ENCODE measurements around the gene WARS2.

WARS2 gene

DNA sequence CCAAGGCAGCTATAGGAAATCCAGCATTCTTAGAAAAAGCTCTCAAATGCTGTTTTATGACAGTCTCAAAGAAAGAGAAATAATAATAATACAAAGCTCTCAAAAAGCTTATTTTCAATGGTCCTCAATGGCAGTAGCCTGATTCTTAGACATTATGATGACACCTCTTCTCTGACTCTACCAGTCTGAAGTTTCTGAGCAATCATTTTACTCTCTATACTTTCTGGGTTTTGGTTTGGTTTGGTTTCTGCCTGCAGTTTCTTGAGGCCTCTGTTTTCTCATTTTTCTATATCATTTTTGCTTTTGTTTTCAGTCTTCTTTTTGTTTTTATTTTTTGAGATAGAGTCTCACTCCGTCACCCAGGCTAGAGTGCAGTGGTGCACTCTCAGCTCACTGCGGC lies 102.1 kb downstream of the WARS2 start:
- H3K4me3 ChIP-seq (ENCODE audit: low read length in 2 of 2): no peak overlapping the region
- no peak overlapping the region for H4K91ac ChIP-seq (ENCODE audit: low read depth, low read length, poor library complexity)
- no peak overlapping the region for H3K23ac ChIP-seq (ENCODE audit: low read depth, low read length, poor library complexity)
- no peak overlapping the region for H2BK5ac ChIP-seq (ENCODE audit: low read length)
- no peak overlapping the region for H2BK12ac ChIP-seq (ENCODE audit: low read length)
- no peak for DNase-seq (ENCODE audit: low spot score)
- H3K4me1 ChIP-seq (ENCODE audit: control insufficient read depth in 2 of 2, insufficient read depth in 1 of 2, low read depth in 1 of 2, low read length in 2 of 2): no peaks in the 10 kb centered on the region
- H3K36me3 ChIP-seq (replicated peaks in 1 of 2; ENCODE audit: control insufficient read depth in 2 of 2, insufficient read depth in 2 of 2, low read length in 2 of 2): no peaks in the 10 kb centered on the region
- H3K27ac ChIP-seq (replicated peaks; ENCODE audit: low read length): no peak overlapping the region
- WGBS, 2 donors (ENCODE audit: extremely low coverage in 2 of 2, insufficient read length in 2 of 2, insufficient replicate concordance in 1 of 2): no CpG with 5 or more reads among the region's 2 CpGs
- H3K9me3 ChIP-seq (replicated peaks in 1 of 2; ENCODE audit: control insufficient read depth in 2 of 2, insufficient read depth in 1 of 2, low read depth in 1 of 2, low read length in 2 of 2): no peaks in the 10 kb centered on the region
- H2AK5ac ChIP-seq (ENCODE audit: low read depth, low read length): no peak overlapping the region
- H2AFZ ChIP-seq (ENCODE audit: low read length): no peak overlapping the region
- H2BK120ac ChIP-seq (ENCODE audit: low read depth, low read length): no peak overlapping the region
- no peak overlapping the region for H3K4ac ChIP-seq (ENCODE audit: low read length)
- no peak overlapping the region for H2BK15ac ChIP-seq (ENCODE audit: low read length)
- no peak overlapping the region for H3K18ac ChIP-seq (ENCODE audit: low read length)
- no peaks in the 10 kb centered on the region for H3K27me3 ChIP-seq (ENCODE audit: control insufficient read depth in 3 of 3, insufficient read depth in 3 of 3, low read depth in 1 of 3, low read length in 3 of 3)
- H3K14ac ChIP-seq (ENCODE audit: low read length): no peak overlapping the region
- no peaks in the 10 kb centered on the region for H3K79me1 ChIP-seq (ENCODE audit: low read depth, low read length)
- H3K4me2 ChIP-seq (ENCODE audit: insufficient read depth, low read length, poor library complexity, severe bottlenecking): no peak overlapping the region
- no peak overlapping the region for H4K8ac ChIP-seq (ENCODE audit: low read depth, low read length)
- H3K9ac ChIP-seq (ENCODE audit: low read depth, low read length, poor library complexity): no peak overlapping the region

DNA sequence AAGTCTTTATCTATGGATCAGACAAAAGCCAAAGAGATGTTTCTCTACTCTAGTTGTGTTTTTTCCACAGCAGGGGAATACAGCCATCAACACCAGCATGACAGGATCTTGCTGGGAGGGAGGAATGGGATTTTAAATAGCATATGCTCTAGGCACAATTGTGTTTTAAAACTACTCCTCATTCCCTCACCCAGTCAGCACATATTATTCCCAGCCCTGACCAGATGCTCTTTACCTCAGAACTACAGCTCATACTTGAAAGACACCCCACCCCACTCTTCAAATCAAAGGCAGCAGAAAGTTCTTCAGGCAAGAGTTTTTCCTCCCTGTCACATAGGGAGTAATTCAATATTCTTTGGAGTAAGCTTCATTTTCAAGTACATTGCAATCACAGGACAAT lies 106.1 kb downstream of the WARS2 start:
- H3K27me3 ChIP-seq (ENCODE audit: control insufficient read depth in 3 of 3, insufficient read depth in 3 of 3, low read depth in 1 of 3, low read length in 3 of 3): no peaks in the 10 kb centered on the region
- no peak overlapping the region for H3K4ac ChIP-seq (ENCODE audit: low read length)
- H3K27ac ChIP-seq (replicated peaks; ENCODE audit: low read length): no peak overlapping the region
- H3K14ac ChIP-seq (ENCODE audit: low read length): no peak overlapping the region
- no peak overlapping the region for H3K4me2 ChIP-seq (ENCODE audit: insufficient read depth, low read length, poor library complexity, severe bottlenecking)
- no peak overlapping the region for H2BK15ac ChIP-seq (ENCODE audit: low read length)
- no peak overlapping the region for H4K8ac ChIP-seq (ENCODE audit: low read depth, low read length)
- no peak overlapping the region for H3K4me3 ChIP-seq (ENCODE audit: low read length in 2 of 2)
- H2BK5ac ChIP-seq (ENCODE audit: low read length): no peak overlapping the region
- H3K18ac ChIP-seq (ENCODE audit: low read length): no peak overlapping the region
- no peaks in the 10 kb centered on the region for H3K9me3 ChIP-seq (replicated peaks in 1 of 2; ENCODE audit: control insufficient read depth in 2 of 2, insufficient read depth in 1 of 2, low read depth in 1 of 2, low read length in 2 of 2)
- H3K23ac ChIP-seq (ENCODE audit: low read depth, low read length, poor library complexity): no peak overlapping the region
- H3K79me1 ChIP-seq (ENCODE audit: low read depth, low read length): no peaks in the 10 kb centered on the region
- H2BK12ac ChIP-seq (ENCODE audit: low read length): no peak overlapping the region
- peaks cover 0 to 4% of the 10 kb centered on the region in 2 donors for H3K36me3 ChIP-seq (replicated peaks in 1 of 2; ENCODE audit: control insufficient read depth in 2 of 2, insufficient read depth in 2 of 2, low read length in 2 of 2)
- H3K4me1 ChIP-seq (ENCODE audit: control insufficient read depth in 2 of 2, insufficient read depth in 1 of 2, low read depth in 1 of 2, low read length in 2 of 2): no peaks in the 10 kb centered on the region
- H2BK120ac ChIP-seq (ENCODE audit: low read depth, low read length): no peak overlapping the region
- no peak overlapping the region for H2AFZ ChIP-seq (ENCODE audit: low read length)
- H4K91ac ChIP-seq (ENCODE audit: low read depth, low read length, poor library complexity): no peak overlapping the region
- no peak for DNase-seq (ENCODE audit: low spot score)
- no peak overlapping the region for H2AK5ac ChIP-seq (ENCODE audit: low read depth, low read length)
- H3K9ac ChIP-seq (ENCODE audit: low read depth, low read length, poor library complexity): no peak overlapping the region

DNA sequence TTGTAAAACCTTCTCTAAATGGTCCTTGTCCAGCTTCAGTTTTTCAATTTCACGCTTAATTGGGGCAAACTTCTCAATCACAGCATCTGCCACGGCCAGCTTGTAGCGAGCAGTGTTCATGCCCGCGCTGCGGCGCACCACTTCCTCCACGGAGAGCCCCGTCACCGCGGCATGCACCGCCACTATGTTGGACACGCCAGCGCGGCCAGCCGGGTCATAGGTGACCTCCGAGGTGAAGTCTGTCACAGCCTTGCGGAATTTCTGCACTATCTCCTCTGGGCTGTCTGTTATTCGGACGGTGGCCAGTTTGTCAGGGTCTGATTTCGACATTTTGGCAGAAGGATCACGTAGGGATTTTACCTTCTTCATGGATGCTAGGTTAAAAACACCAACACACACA lies 107.5 kb downstream of the WARS2 start:
- Histone ChIP-seq H3K9ac (ENCODE audit: low read depth, low read length, poor library complexity) (no peak overlapping the region), H3K9me3 (replicated peaks in 1 of 2; ENCODE audit: control insufficient read depth in 2 of 2, insufficient read depth in 1 of 2, low read depth in 1 of 2, low read length in 2 of 2) (no peaks in the 10 kb centered on the region), H4K91ac (ENCODE audit: low read depth, low read length, poor library complexity) (no peak overlapping the region), H3K18ac (ENCODE audit: low read length) (no peak overlapping the region), H2AK5ac (ENCODE audit: low read depth, low read length) (no peak overlapping the region), H3K4ac (ENCODE audit: low read length) (no peak overlapping the region), H3K4me1 (ENCODE audit: control insufficient read depth in 2 of 2, insufficient read depth in 1 of 2, low read depth in 1 of 2, low read length in 2 of 2) (peaks cover 0 to 4% of the 10 kb centered on the region in 2 donors), H3K27ac (replicated peaks; ENCODE audit: low read length) (no peak overlapping the region), H2BK5ac (ENCODE audit: low read length) (no peak overlapping the region), H3K79me1 (ENCODE audit: low read depth, low read length) (no peaks in the 10 kb centered on the region), H3K14ac (ENCODE audit: low read length) (no peak overlapping the region), H3K4me2 (ENCODE audit: insufficient read depth, low read length, poor library complexity, severe bottlenecking) (no peak overlapping the region), H3K36me3 (replicated peaks in 1 of 2; ENCODE audit: control insufficient read depth in 2 of 2, insufficient read depth in 2 of 2, low read length in 2 of 2) (peaks cover 0 to 4% of the 10 kb centered on the region in 2 donors), H2BK12ac (ENCODE audit: low read length) (no peak overlapping the region), H2BK120ac (ENCODE audit: low read depth, low read length) (no peak overlapping the region), H4K8ac (ENCODE audit: low read depth, low read length) (no peak overlapping the region), H3K27me3 (ENCODE audit: control insufficient read depth in 3 of 3, insufficient read depth in 3 of 3, low read depth in 1 of 3, low read length in 3 of 3) (no peaks in the 10 kb centered on the region), H3K4me3 (ENCODE audit: low read length in 2 of 2) (no peak overlapping the region), H2BK15ac (ENCODE audit: low read length) (no peak overlapping the region), H2AFZ (ENCODE audit: low read length) (no peak overlapping the region), H3K23ac (ENCODE audit: low read depth, low read length, poor library complexity) (no peak overlapping the region)
- no CpG with 5 or more reads among the region's 22 CpGs for WGBS, 2 donors (ENCODE audit: extremely low coverage in 2 of 2, insufficient read length in 2 of 2, insufficient replicate concordance in 1 of 2)
- no peak for DNase-seq (ENCODE audit: low spot score)

DNA sequence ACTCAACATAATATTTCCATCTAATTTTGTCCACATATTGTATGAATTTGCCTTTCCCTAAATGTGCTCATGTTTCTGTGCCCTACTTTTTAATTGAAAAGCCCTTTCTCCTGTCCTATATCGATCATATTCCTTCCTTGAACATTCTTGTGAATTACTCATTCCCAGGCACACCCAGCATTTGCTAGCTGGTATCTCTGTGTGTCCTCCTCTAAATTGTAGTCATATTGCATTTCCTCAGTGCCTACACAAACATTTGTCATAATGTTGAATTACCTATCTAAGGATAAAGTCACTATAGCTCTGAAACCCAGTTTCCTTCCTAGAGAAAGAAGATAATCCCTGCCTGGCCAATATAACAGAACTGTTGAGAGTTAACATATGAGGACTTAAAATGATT lies 112.7 kb downstream of the WARS2 start:
- Histone ChIP-seq H3K14ac (ENCODE audit: low read length) (no peak overlapping the region), H3K79me1 (ENCODE audit: low read depth, low read length) (no peaks in the 10 kb centered on the region), H4K8ac (ENCODE audit: low read depth, low read length) (no peak overlapping the region), H2BK12ac (ENCODE audit: low read length) (no peak overlapping the region), H3K4ac (ENCODE audit: low read length) (no peak overlapping the region), H2BK15ac (ENCODE audit: low read length) (no peak overlapping the region), H3K4me3 (ENCODE audit: low read length in 2 of 2) (no peak overlapping the region), H3K18ac (ENCODE audit: low read length) (no peak overlapping the region), H3K4me1 (ENCODE audit: control insufficient read depth in 2 of 2, insufficient read depth in 1 of 2, low read depth in 1 of 2, low read length in 2 of 2) (peaks cover 0 to 4% of the 10 kb centered on the region in 2 donors), H2AK5ac (ENCODE audit: low read depth, low read length) (no peak overlapping the region), H3K27ac (replicated peaks; ENCODE audit: low read length) (no peak overlapping the region), H4K91ac (ENCODE audit: low read depth, low read length, poor library complexity) (no peak overlapping the region), H3K27me3 (ENCODE audit: control insufficient read depth in 3 of 3, insufficient read depth in 3 of 3, low read depth in 1 of 3, low read length in 3 of 3) (no peaks in the 10 kb centered on the region), H3K36me3 (replicated peaks in 1 of 2; ENCODE audit: control insufficient read depth in 2 of 2, insufficient read depth in 2 of 2, low read length in 2 of 2) (peaks cover 0 to under 1% of the 10 kb centered on the region in 2 donors), H3K23ac (ENCODE audit: low read depth, low read length, poor library complexity) (no peak overlapping the region), H3K9me3 (replicated peaks in 1 of 2; ENCODE audit: control insufficient read depth in 2 of 2, insufficient read depth in 1 of 2, low read depth in 1 of 2, low read length in 2 of 2) (no peaks in the 10 kb centered on the region), H3K9ac (ENCODE audit: low read depth, low read length, poor library complexity) (no peak overlapping the region), H3K4me2 (ENCODE audit: insufficient read depth, low read length, poor library complexity, severe bottlenecking) (no peak overlapping the region), H2BK120ac (ENCODE audit: low read depth, low read length) (no peak overlapping the region), H2AFZ (ENCODE audit: low read length) (no peak overlapping the region), H2BK5ac (ENCODE audit: low read length) (no peak overlapping the region)
- DNase-seq (ENCODE audit: low spot score): no peak
- no CpG with 5 or more reads among the region's 1 CpG for WGBS, 2 donors (ENCODE audit: extremely low coverage in 2 of 2, insufficient read length in 2 of 2, insufficient replicate concordance in 1 of 2)

Data from neuronal stem cell (in vitro differentiated cells).